HUES64 (cell line): ENCODE data around the gene CLDN24. TPM values are rescaled to one million over a fixed set of nuclear protein-coding genes. Genes with fewer than 3 reads are reported as not detected.

Experiments
- H3K27ac ChIP-seq: 2 replicates; pipeline ENCODE4 v1.7.0; 2013; ENCODE audit warnings: low read depth, low read length, inconsistent platforms
- H3K27me3 ChIP-seq: 2 replicates; pipeline ENCODE4 v1.6.1; 2013; ENCODE audit warnings: mild to moderate bottlenecking, low read length; ENCODE audit not compliant: insufficient read depth
- H3K36me3 ChIP-seq: 2 replicates; pipeline ENCODE4 v1.6.1; 2013; ENCODE audit warnings: mild to moderate bottlenecking, low read length; ENCODE audit not compliant: insufficient read depth
- H3K4me1 ChIP-seq: 2 replicates; pipeline ENCODE4 v1.6.1; 2013; ENCODE audit warnings: mild to moderate bottlenecking, low read length, moderate library complexity; ENCODE audit not compliant: insufficient read depth
- H3K4me3 ChIP-seq: 2 replicates; pipeline ENCODE4 v1.5.1; 2013; ENCODE audit warnings: mild to moderate bottlenecking, low read length, moderate library complexity
- H3K9ac ChIP-seq: 2 replicates; pipeline ENCODE4 v1.6.1; 2013; ENCODE audit warnings: mild to moderate bottlenecking, low read depth, low read length
- H3K9me3 ChIP-seq: 2 replicates; pipeline ENCODE4 v1.6.1; 2013; ENCODE audit warnings: low read depth, low read length; ENCODE audit not compliant: insufficient read depth
- WGBS: fragments of 150-250, 120-280 bp; methylation state at CpG from one replicate; pipeline ENCODE4 v1.1.7; 2013; ENCODE audit warnings: missing lambda C conversion rate; 5-methylcytosine and 5-hydroxymethylcytosine counted together
- polyA plus RNA-seq, 2 experiments: library from polyadenylated mRNA; stranded (reverse); fragments of 50-300 nt; gene quantifications; one replicate each; pipeline ENCODE4 v1.2.3, GENCODE V29; 2013

Gene CLDN24
- not detected for polyA plus RNA-seq (2013, experiment 1 of 2)
- not detected for polyA plus RNA-seq (2013, experiment 2 of 2)

- WGBS, result 96% methylated on average over 5 of the region's 5 CpGs
Observed at GRCh38 chr4:183322326-183322725, at the start of gene CLDN24. TSS of gene CLDN24 (minus strand) at chr4:183322426. CDS start at chr4:183322426, 0 bp downstream.

DNA sequence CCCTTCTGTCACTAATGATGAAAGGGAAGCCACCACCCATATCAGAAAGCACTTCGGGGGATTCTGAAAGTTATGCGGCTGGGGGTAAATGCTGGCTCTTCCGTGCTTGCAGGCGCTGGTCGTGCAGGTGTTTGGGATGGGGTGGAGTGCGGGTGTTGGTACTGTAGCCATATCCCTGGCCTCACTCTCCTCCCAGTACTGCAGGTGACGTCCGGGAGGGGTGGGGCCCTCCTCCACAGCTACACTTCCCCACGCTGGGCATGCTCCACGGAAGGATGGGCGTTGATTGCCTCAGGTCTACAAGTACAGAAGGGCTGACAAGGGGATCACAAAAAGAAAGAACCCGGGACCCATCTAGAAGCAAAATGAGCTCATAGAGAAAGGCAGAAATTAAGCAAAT, 48.6 kb upstream of the CLDN24 start:
- no peaks in the 10 kb centered on the region for H3K4me1 ChIP-seq
- H3K27me3 ChIP-seq, result no peaks in the 10 kb centered on the region
- no peak overlapping the region for H3K4me3 ChIP-seq
- no peaks in the 10 kb centered on the region for H3K36me3 ChIP-seq
- peaks cover 7% of the 10 kb centered on the region; the same call in 1 of the 2 replicates for H3K9me3 ChIP-seq
- WGBS, result 83% methylated on average over 12 of the region's 12 CpGs
- no peak overlapping the region for H3K9ac ChIP-seq
- H3K27ac ChIP-seq, result no peak overlapping the region

More at GRCh38 chr4:183322326-183322725, at the start of gene CLDN24:
- Histone ChIP-seq H3K27ac (no peak within 1 kb of the TSS), H3K4me1 (no peaks in the 10 kb centered on the region), H3K9me3 (peaks cover 7% of the 10 kb centered on the region; the same call in 1 of the 2 replicates), H3K4me3 (no peak within 1 kb of the TSS), H3K9ac (no peak within 1 kb of the TSS), H3K36me3 (peaks cover 16% of the 10 kb centered on the region), H3K27me3 (no peaks in the 10 kb centered on the region)

DNA sequence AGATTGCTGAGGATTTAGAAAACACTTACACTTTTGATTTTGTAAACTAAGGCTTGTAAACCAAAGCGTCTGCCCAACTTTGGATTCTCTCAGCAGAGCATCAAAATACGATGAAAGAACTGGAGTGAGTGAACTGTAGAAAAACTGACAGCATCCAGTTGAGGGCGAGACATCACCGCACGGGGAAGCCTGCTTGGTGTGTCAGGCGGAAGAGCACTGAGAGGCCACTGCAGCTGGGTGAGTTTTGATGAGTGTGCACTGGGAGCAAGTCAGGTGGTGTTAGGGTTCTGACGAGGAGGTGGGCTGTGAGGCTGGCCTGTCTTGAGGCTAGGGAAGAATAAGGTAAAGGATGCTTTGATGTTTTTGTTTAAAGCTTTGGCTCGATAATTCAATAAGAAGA, 46.8 kb upstream of the CLDN24 start:
- no peaks in the 10 kb centered on the region for H3K36me3 ChIP-seq
- no peak overlapping the region for H3K4me3 ChIP-seq
- H3K9me3 ChIP-seq, result peaks cover 7% of the 10 kb centered on the region; the same call in 1 of the 2 replicates
- 78% methylated on average over 8 of the region's 8 CpGs for WGBS
- no peaks in the 10 kb centered on the region for H3K4me1 ChIP-seq
- H3K9ac ChIP-seq, result no peak overlapping the region
- H3K27me3 ChIP-seq, result no peaks in the 10 kb centered on the region
- no peak overlapping the region for H3K27ac ChIP-seq

GRCh38 chr4:183366206-183366835, 44.1 kb upstream of the CLDN24 start:
- WGBS, result 85% methylated on average over 16 of the region's 16 CpGs

GRCh38 chr4:183364025-183364424, 41.8 kb upstream of the CLDN24 start:
- no peak overlapping the region for H3K27ac ChIP-seq
- H3K9ac ChIP-seq, result no peak overlapping the region
- H3K4me3 ChIP-seq, result no peak overlapping the region
- H3K4me1 ChIP-seq, result no peaks in the 10 kb centered on the region
- 79% methylated on average over 10 of the region's 10 CpGs for WGBS
- no peaks in the 10 kb centered on the region for H3K9me3 ChIP-seq
- no peaks in the 10 kb centered on the region for H3K36me3 ChIP-seq
- H3K27me3 ChIP-seq, result no peaks in the 10 kb centered on the region

More at GRCh38 chr4:183366206-183366835, 44.1 kb upstream of the CLDN24 start:
- H3K4me3 ChIP-seq, result no peak overlapping the region
- H3K27ac ChIP-seq, result no peak overlapping the region
- no peaks in the 10 kb centered on the region for H3K36me3 ChIP-seq
- H3K4me1 ChIP-seq, result no peaks in the 10 kb centered on the region
- no peaks in the 10 kb centered on the region for H3K9me3 ChIP-seq
- H3K9ac ChIP-seq, result no peak overlapping the region
- H3K27me3 ChIP-seq, result no peaks in the 10 kb centered on the region

GRCh38 chr4:183362916-183363542, 40.8 kb upstream of the CLDN24 start:
- Histone ChIP-seq H3K27me3 (no peaks in the 10 kb centered on the region), H3K9ac (no peak overlapping the region), H3K36me3 (no peaks in the 10 kb centered on the region), H3K4me1 (no peaks in the 10 kb centered on the region), H3K4me3 (no peak overlapping the region), H3K9me3 (no peaks in the 10 kb centered on the region), H3K27ac (no peak overlapping the region)
- 77% methylated on average over 15 of the region's 15 CpGs for WGBS

GRCh38 chr4:183362036-183362435, 39.8 kb upstream of the CLDN24 start:
- Histone ChIP-seq H3K9ac (no peak overlapping the region), H3K36me3 (no peaks in the 10 kb centered on the region), H3K27ac (no peak overlapping the region), H3K27me3 (no peaks in the 10 kb centered on the region), H3K9me3 (no peaks in the 10 kb centered on the region), H3K4me1 (no peaks in the 10 kb centered on the region), H3K4me3 (no peak overlapping the region)
- WGBS, result 97% methylated on average over 4 of the region's 4 CpGs

DNA sequence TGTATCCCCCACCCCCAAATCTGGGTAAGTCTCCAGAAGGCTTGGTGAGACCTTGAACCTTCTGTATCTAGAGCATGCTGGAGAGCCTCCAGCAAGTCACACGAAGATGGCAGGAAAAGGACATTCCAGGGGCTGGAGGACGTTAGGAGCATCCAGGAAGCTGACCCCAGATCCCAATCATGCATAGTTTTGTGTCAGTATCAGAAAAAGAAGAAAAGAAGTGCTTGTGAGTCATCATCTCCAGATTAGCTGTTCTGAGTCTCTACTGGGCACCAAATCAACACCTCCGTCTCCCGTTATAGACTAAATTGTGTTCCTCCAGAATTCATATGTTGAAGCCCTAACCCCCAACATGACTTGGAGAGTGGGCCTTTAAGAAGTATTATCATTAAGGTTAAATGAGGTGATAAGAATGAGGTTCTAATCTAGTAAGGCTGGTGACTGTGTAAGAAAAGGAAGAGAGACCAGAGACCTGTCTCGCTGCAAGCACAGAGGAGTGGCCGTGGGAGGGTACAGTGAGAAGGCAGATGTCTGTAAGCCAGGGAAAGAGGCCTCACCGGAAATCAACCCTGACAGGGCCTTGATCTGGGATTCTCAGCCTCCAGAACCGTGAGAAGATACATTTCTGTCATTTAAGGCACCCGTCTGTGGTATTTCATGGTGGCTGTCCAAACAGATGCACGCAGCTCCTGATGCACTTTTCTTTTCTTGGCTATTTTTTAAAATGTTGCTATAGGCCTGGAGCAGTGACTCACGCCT, 38.1 kb upstream of the CLDN24 start:
- Histone ChIP-seq H3K9ac (no peak overlapping the region), H3K9me3 (no peaks in the 10 kb centered on the region), H3K36me3 (no peaks in the 10 kb centered on the region), H3K27me3 (no peaks in the 10 kb centered on the region), H3K4me1 (no peaks in the 10 kb centered on the region), H3K27ac (no peak overlapping the region), H3K4me3 (no peak overlapping the region)
- WGBS, result 82% methylated on average over 11 of the region's 11 CpGs

DNA sequence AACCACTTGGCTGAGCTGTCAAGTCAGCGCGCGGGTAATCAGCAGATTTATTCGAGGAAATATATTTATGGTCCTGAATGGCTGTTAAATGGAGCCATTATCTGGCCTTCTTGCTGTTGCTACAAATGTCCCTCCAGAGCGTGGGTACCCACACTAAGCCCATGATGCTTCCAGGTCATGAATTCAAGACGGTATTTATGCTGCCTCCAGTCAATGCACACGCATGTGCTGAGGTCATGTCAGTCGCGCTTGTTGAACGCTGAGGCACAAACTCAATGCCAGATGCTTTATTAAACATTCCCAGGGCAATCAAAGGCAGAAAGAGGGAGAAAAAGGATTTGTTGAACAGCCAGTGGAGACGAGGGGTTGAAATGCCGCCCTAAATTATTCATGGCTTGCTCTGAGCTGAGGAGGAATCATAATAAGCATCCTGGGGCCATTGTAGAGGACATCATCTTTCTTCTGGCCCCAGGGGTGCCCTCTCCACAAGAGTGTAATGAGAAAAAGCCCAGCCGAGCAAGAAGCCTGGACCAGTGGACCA, 36.1 kb upstream of the CLDN24 start:
- H3K4me1 ChIP-seq, result no peaks in the 10 kb centered on the region
- no peak overlapping the region for H3K4me3 ChIP-seq
- no peaks in the 10 kb centered on the region for H3K9me3 ChIP-seq
- 88% methylated on average over 13 of the region's 13 CpGs for WGBS
- H3K27me3 ChIP-seq, result no peaks in the 10 kb centered on the region
- no peak overlapping the region for H3K9ac ChIP-seq
- H3K27ac ChIP-seq, result no peak overlapping the region
- no peaks in the 10 kb centered on the region for H3K36me3 ChIP-seq

GRCh38 chr4:183356931-183357675, 34.9 kb upstream of the CLDN24 start:
- H3K9me3 ChIP-seq, result no peaks in the 10 kb centered on the region
- 92% methylated on average over 20 of the region's 20 CpGs for WGBS
- H3K27me3 ChIP-seq, result no peaks in the 10 kb centered on the region
- H3K4me3 ChIP-seq, result no peak overlapping the region
- H3K4me1 ChIP-seq, result no peaks in the 10 kb centered on the region
- H3K36me3 ChIP-seq, result no peaks in the 10 kb centered on the region
- no peak overlapping the region for H3K9ac ChIP-seq
- H3K27ac ChIP-seq, result no peak overlapping the region
